DND-41 (cell line): ENCODE measurements around the gene ZNF521.

Source experiments
- ATAC-seq: fragments of 200-7000 bp; cut with Tn5 transposase; 3 replicates; pipeline ENCODE4 v1.9.1; 2021; ENCODE audit warnings: low read depth; ENCODE audit not compliant: insufficient read depth
- DNase-seq: peaks from one replicate; pipeline ENCODE4 v3.0.0-alpha.2; 2020
- H2AFZ ChIP-seq: 2 replicates; pipeline ENCODE4 v1.6.0; 2012; ENCODE audit warnings: low read depth, low read length
- H3K27ac ChIP-seq: 2 replicates; pipeline ENCODE4 v1.5.1; 2012; ENCODE audit warnings: low read length, inconsistent platforms
- H3K27me3 ChIP-seq: fragments of 200-600 bp; sonication (generic); 2 replicates; pipeline ENCODE4 v1.6.0; 2012; ENCODE audit warnings: low read length, mild to moderate bottlenecking, inconsistent platforms; ENCODE audit not compliant: insufficient read depth, poor library complexity
- H3K36me3 ChIP-seq: 2 replicates; pipeline ENCODE4 v1.5.1; 2012; ENCODE audit warnings: low read length, inconsistent platforms; ENCODE audit not compliant: insufficient read depth
- H3K4me1 ChIP-seq: 2 replicates; pipeline ENCODE4 v1.5.1; 2012; ENCODE audit warnings: mild to moderate bottlenecking, low read length; ENCODE audit not compliant: insufficient read depth
- H3K4me2 ChIP-seq: 2 replicates; pipeline ENCODE4 v1.6.0; 2012; ENCODE audit warnings: mild to moderate bottlenecking, moderate library complexity, low read length, inconsistent platforms; ENCODE audit not compliant: insufficient read depth
- H3K4me3 ChIP-seq, 2 experiments: fragments of 200-600 bp in 1 of 2; shearing (Covaris generic) in 1 of 2; 2 replicates each; pipeline ENCODE4 v1.5.1; 2012 to 2016; ENCODE audit warnings: inconsistent platforms in 2 of 2, low read length in 2 of 2, mild to moderate bottlenecking in 2 of 2, low read depth in 1 of 2, moderate library complexity in 1 of 2
- H3K79me2 ChIP-seq: 2 replicates; pipeline ENCODE4 v1.6.0; 2012; ENCODE audit warnings: low read length, inconsistent platforms; ENCODE audit not compliant: insufficient read depth
- H3K9ac ChIP-seq: 2 replicates; pipeline ENCODE4 v1.6.0; 2012; ENCODE audit warnings: low read depth, mild to moderate bottlenecking, inconsistent platforms, low read length, moderate library complexity
- H3K9me3 ChIP-seq: 2 replicates; pipeline ENCODE4 v1.5.1; 2012; ENCODE audit warnings: low read length, moderate library complexity, mild to moderate bottlenecking, inconsistent platforms; ENCODE audit not compliant: insufficient read depth, severe bottlenecking
- H4K20me1 ChIP-seq: 2 replicates; pipeline ENCODE4 v1.6.0; 2012; ENCODE audit warnings: low read length; ENCODE audit not compliant: insufficient read depth
- CTCF ChIP-seq: IDR thresholded peaks from 2 replicates; pipeline ENCODE4 v1.5.1; 2012; ENCODE audit warnings: borderline replicate concordance, low read length, moderate library complexity, mild to moderate bottlenecking; ENCODE audit not compliant: poor library complexity, severe bottlenecking; ENCODE audit errors: extremely low read depth
- EZH2 ChIP-seq: IDR thresholded peaks from 3 replicates; pipeline ENCODE4 v1.6.1; 2012; ENCODE audit warnings: borderline replicate concordance, low read depth, mild to moderate bottlenecking, moderate library complexity, low read length, inconsistent platforms; ENCODE audit not compliant: severe bottlenecking

The ZNF521 gene

GRCh38 chr18:25308381-25308780 is 43.6 kb downstream of the ZNF521 start:
- Histone ChIP-seq H2AFZ (no peak overlapping the region), H3K4me3 (no peak overlapping the region), H3K4me2 (no peak overlapping the region), H3K79me2 (no peaks in the 10 kb centered on the region), H3K9me3 (no peaks in the 10 kb centered on the region), H3K4me1 (no peaks in the 10 kb centered on the region), H3K9ac (no peak overlapping the region), H3K27me3 (no peaks in the 10 kb centered on the region), H3K27ac (no peak overlapping the region), H4K20me1 (no peaks in the 10 kb centered on the region), H3K36me3 (no peaks in the 10 kb centered on the region)
- no peak for DNase-seq
- no peak for TF ChIP-seq EZH2
- TF ChIP-seq CTCF: no peak
- no peak for ATAC-seq

DNA sequence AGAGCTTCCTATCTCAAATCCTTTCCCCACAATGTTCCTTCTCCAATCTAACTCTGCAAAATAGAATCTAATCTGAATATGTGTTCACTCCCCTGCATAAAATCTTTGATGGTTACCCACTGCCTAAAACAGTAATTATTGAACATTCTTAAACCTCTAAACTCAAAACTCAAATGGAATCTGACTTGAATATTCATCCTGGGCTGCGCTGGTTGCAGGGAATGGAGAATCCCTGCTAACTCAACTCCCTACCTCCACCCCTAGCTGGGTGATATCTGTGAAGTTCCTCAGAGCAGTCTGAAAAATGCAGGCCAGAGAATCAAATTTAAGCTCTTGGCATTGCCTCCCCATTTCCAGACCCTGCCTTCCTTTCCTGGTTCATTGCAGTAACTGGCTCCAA is 44.8 kb downstream of the ZNF521 start:
- no peak overlapping the region for H3K9ac ChIP-seq
- H3K4me1 ChIP-seq: no peaks in the 10 kb centered on the region
- no peaks in the 10 kb centered on the region for H3K79me2 ChIP-seq
- no peak for ATAC-seq
- TF ChIP-seq CTCF (no peak), EZH2 (no peak)
- H3K4me2 ChIP-seq: no peak overlapping the region
- H3K9me3 ChIP-seq: no peaks in the 10 kb centered on the region
- no peak overlapping the region for H2AFZ ChIP-seq
- H3K27ac ChIP-seq: no peak overlapping the region
- H4K20me1 ChIP-seq: no peaks in the 10 kb centered on the region
- H3K36me3 ChIP-seq: no peaks in the 10 kb centered on the region
- no peaks in the 10 kb centered on the region for H3K27me3 ChIP-seq
- no peak overlapping the region for H3K4me3 ChIP-seq
- no peak for DNase-seq

GRCh38 chr18:25306671-25307070 is 45.3 kb downstream of the ZNF521 start:
- ATAC-seq (no peak), DNase-seq (no peak)
- no peaks in the 10 kb centered on the region for H3K27me3 ChIP-seq
- no peaks in the 10 kb centered on the region for H3K79me2 ChIP-seq
- H3K9ac ChIP-seq: no peak overlapping the region
- H3K36me3 ChIP-seq: no peaks in the 10 kb centered on the region
- H3K9me3 ChIP-seq: no peaks in the 10 kb centered on the region
- no peak overlapping the region for H3K4me3 ChIP-seq
- no peaks in the 10 kb centered on the region for H3K4me1 ChIP-seq
- H4K20me1 ChIP-seq: no peaks in the 10 kb centered on the region
- no peak overlapping the region for H3K27ac ChIP-seq
- no peak overlapping the region for H3K4me2 ChIP-seq
- no peak overlapping the region for H2AFZ ChIP-seq
- TF ChIP-seq EZH2 (no peak), CTCF (no peak)

GRCh38 chr18:25305584-25305983 is 46.4 kb downstream of the ZNF521 start:
- no peak for ATAC-seq
- no peak overlapping the region for H3K4me2 ChIP-seq

More at GRCh38 chr18:25305584-25305983, 46.4 kb downstream of the ZNF521 start:
- no peak for DNase-seq
- Histone ChIP-seq H4K20me1 (no peaks in the 10 kb centered on the region), H3K9ac (no peak overlapping the region), H3K36me3 (no peaks in the 10 kb centered on the region), H3K4me3 (no peak overlapping the region), H2AFZ (no peak overlapping the region), H3K79me2 (no peaks in the 10 kb centered on the region), H3K27ac (no peak overlapping the region), H3K9me3 (no peaks in the 10 kb centered on the region), H3K27me3 (no peaks in the 10 kb centered on the region), H3K4me1 (no peaks in the 10 kb centered on the region)
- TF ChIP-seq EZH2 (no peak), CTCF (no peak)
